Measurements from ENCODE around the gene INO80D.

INO80D gene

GRCh38 chr2:206004004-206004693 is 81.8 kb downstream of the INO80D start:
- TF ChIP-seq CTCF (IDR thresholded peaks at IDR 0.05; ENCODE audit: low read depth, low read length) = peak; percentile 43
- in situ Hi-C loops (cut with HindIII; ENCODE audit: low sequenced_read_pairs) = no loop called here
- no peak overlapping the region for H3K4me3 ChIP-seq (ENCODE audit: low read depth, low read length)
- DNase-seq (ENCODE audit: low read depth, low spot score) = no peak

- DNase-seq (ENCODE audit: low read depth, low spot score) = no peak
- in situ Hi-C loops (cut with HindIII; ENCODE audit: low sequenced_read_pairs) = no loop called here
- TF ChIP-seq CTCF (IDR thresholded peaks at IDR 0.05; ENCODE audit: low read depth, low read length) = no peak
Observed at GRCh38 chr2:206002440-206002839, 83.5 kb downstream of the INO80D start.

GRCh38 chr2:206001912-206002311 is 84.1 kb downstream of the INO80D start:
- in situ Hi-C loops (cut with HindIII; ENCODE audit: low sequenced_read_pairs) = no loop called here
- no peak for TF ChIP-seq CTCF (IDR thresholded peaks at IDR 0.05; ENCODE audit: low read depth, low read length)
- no peak for DNase-seq (ENCODE audit: low read depth, low spot score)

More at GRCh38 chr2:206002440-206002839, 83.5 kb downstream of the INO80D start:
- no peak overlapping the region for H3K4me3 ChIP-seq (ENCODE audit: low read depth, low read length)

GRCh38 chr2:206000776-206001175 is 85.2 kb downstream of the INO80D start:
- no peak for DNase-seq (ENCODE audit: low read depth, low spot score)
- TF ChIP-seq CTCF (IDR thresholded peaks at IDR 0.05; ENCODE audit: low read depth, low read length) = no peak
- H3K4me3 ChIP-seq (ENCODE audit: low read depth, low read length) = no peak overlapping the region
- in situ Hi-C loops (cut with HindIII; ENCODE audit: low sequenced_read_pairs) = no loop called here

More at GRCh38 chr2:206001912-206002311, 84.1 kb downstream of the INO80D start:
- H3K4me3 ChIP-seq (ENCODE audit: low read depth, low read length) = no peak overlapping the region

GRCh38 chr2:205998583-205998982 is 87.4 kb downstream of the INO80D start:
- no peak for TF ChIP-seq CTCF (IDR thresholded peaks at IDR 0.05; ENCODE audit: low read depth, low read length)
- DNase-seq (ENCODE audit: low read depth, low spot score) = peak; percentile 19
- in situ Hi-C loops (cut with HindIII; ENCODE audit: low sequenced_read_pairs) = no loop called here
- H3K4me3 ChIP-seq (ENCODE audit: low read depth, low read length) = no peak overlapping the region

GRCh38 chr2:205996161-205996560 is 89.8 kb downstream of the INO80D start:
- in situ Hi-C loops (cut with HindIII; ENCODE audit: low sequenced_read_pairs) = no loop called here
- no peak for DNase-seq (ENCODE audit: low read depth, low spot score)
- TF ChIP-seq CTCF (IDR thresholded peaks at IDR 0.05; ENCODE audit: low read depth, low read length) = no peak
- no peak overlapping the region for H3K4me3 ChIP-seq (ENCODE audit: low read depth, low read length)
